SK-N-SH (cell line): ENCODE data around the gene ST6GALNAC3.

ENCODE experiments used
- ELF1 ChIP-seq: IDR thresholded peaks from 2 replicates; pipeline ENCODE4 v1.4.0; 2012
- MXI1 ChIP-seq: IDR thresholded peaks from 2 replicates; pipeline ENCODE4 v1.6.1; 2012; ENCODE audit warnings: mild to moderate bottlenecking, low read depth, low read length, improper control_type of control experiment
- TF ChIP-seq, protein P1 (sequence below): fragments of 200-600 bp; sonication (generic); IDR thresholded peaks from 2 replicates; pipeline ENCODE4 v1.6.1; 2017; ENCODE audit warnings: antibody characterized with exemption, mild to moderate bottlenecking, moderate library complexity

DNA sequence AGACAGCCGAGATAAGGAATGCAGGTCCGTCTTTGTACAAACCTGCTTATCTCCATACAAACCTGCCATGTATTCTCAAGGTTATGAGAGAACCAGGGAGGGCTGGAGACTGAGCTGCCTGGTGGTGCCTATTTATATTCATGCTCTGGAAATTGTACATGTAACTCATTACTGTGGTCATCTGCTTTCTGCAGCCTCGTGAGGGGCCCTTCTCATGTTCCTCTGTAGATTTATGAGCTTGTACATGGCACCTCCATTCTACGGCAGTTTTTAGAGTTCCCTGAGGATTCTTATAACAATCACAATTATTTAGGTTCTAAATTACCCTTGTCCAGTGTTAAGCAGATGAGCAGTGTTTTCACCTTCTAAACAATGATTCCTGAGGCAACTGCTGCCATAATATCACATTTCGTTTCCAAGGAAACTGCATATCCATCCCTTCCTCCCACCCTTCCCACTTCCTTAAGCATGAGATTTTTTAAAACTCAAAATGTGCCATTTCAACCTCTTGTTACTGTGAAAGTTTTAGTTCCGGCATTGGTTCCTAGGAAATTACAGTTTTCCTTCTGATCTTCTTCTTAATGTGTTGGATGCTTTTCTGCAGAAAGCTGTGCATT lies 112.1 kb downstream of the ST6GALNAC3 start:
- TF ChIP-seq MXI1 = no peak
- TF ChIP-seq ELF1 = no peak
- TF ChIP-seq, protein P1, sequence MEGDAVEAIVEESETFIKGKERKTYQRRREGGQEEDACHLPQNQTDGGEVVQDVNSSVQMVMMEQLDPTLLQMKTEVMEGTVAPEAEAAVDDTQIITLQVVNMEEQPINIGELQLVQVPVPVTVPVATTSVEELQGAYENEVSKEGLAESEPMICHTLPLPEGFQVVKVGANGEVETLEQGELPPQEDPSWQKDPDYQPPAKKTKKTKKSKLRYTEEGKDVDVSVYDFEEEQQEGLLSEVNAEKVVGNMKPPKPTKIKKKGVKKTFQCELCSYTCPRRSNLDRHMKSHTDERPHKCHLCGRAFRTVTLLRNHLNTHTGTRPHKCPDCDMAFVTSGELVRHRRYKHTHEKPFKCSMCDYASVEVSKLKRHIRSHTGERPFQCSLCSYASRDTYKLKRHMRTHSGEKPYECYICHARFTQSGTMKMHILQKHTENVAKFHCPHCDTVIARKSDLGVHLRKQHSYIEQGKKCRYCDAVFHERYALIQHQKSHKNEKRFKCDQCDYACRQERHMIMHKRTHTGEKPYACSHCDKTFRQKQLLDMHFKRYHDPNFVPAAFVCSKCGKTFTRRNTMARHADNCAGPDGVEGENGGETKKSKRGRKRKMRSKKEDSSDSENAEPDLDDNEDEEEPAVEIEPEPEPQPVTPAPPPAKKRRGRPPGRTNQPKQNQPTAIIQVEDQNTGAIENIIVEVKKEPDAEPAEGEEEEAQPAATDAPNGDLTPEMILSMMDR = no peak
